ENCODE data around the gene CLDN34.

DNA sequence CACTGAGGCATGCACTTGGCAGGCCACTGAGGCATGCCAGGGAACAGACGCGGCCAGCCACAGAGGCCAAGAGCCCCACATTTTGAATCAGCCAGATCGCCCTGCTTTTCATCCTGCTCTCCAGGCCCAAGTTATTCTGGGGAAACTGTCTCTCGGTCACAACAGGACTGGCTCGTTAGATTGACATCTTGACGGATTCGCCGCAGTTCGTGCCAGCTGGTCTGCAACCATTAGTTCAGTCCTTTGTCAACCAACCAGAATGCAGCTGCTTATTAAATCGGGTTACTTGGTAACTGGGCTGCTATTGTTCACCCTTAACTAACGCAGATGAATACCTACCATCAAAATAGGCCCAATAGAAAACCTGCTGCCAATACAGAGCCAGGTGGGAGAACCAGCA lies 16.7 kb downstream of the CLDN34 start:
- no peak for TF ChIP-seq POLR2A (IDR thresholded peaks at IDR 0.05)
- TF ChIP-seq, protein P1, sequence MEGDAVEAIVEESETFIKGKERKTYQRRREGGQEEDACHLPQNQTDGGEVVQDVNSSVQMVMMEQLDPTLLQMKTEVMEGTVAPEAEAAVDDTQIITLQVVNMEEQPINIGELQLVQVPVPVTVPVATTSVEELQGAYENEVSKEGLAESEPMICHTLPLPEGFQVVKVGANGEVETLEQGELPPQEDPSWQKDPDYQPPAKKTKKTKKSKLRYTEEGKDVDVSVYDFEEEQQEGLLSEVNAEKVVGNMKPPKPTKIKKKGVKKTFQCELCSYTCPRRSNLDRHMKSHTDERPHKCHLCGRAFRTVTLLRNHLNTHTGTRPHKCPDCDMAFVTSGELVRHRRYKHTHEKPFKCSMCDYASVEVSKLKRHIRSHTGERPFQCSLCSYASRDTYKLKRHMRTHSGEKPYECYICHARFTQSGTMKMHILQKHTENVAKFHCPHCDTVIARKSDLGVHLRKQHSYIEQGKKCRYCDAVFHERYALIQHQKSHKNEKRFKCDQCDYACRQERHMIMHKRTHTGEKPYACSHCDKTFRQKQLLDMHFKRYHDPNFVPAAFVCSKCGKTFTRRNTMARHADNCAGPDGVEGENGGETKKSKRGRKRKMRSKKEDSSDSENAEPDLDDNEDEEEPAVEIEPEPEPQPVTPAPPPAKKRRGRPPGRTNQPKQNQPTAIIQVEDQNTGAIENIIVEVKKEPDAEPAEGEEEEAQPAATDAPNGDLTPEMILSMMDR (IDR thresholded peaks at IDR 0.05), result no peak
- TF ChIP-seq POLR2AphosphoS5 (IDR thresholded peaks at IDR 0.05), result no peak
- no peak for TF ChIP-seq EP300 (IDR thresholded peaks at IDR 0.05)

All from gastroesophageal sphincter (tissue), 3 donors.